ENCODE results near the gene RHBDL2. TPM values are rescaled to one million over a fixed set of nuclear protein-coding genes. Genes with fewer than 3 reads are reported as not detected.
A peak's percentile ranks its signal among the peaks of the same experiment; 100 is the strongest.

RHBDL2 gene
- total and polyA plus RNA-seq, 2 of the 13 experiments (the other 11 are each of a cell fraction or from before 2014, with no cell fraction given): 3.3 to 5.4 TPM

GRCh38 chr1:38888423-38889333 lies 53.0 kb downstream of the RHBDL2 start (continued):
- TF ChIP-seq AHDC1 (CRISPR knock-in tag; IDR thresholded peaks at IDR 0.05; ENCODE audit: borderline replicate concordance): peak; percentile 31; the same call in 1 of the 2 replicates
- peak; percentile 81; the same call in 1 of the 2 replicates for TF ChIP-seq ZSCAN9 (CRISPR knock-in tag; IDR thresholded peaks at IDR 0.05; ENCODE audit: borderline replicate concordance)
- no peak for TF ChIP-seq CREB3 (CRISPR knock-in tag; IDR thresholded peaks at IDR 0.05)
- no peak for TF ChIP-seq GATA4 (IDR thresholded peaks at IDR 0.05; ENCODE audit: borderline replicate concordance, low read depth)
- TF ChIP-seq REST (IDR thresholded peaks at IDR 0.05; ENCODE audit: borderline replicate concordance in 1 of 2, low read depth in 1 of 2, low read length in 2 of 2): peak in 1 of 2 experiments; percentile 75; a peak in 2 of 4 replicates
- TF ChIP-seq KDM2A (CRISPR knock-in tag; IDR thresholded peaks at IDR 0.05; ENCODE audit: borderline replicate concordance, low read depth): no peak
- no peak for TF ChIP-seq EED (CRISPR knock-in tag; IDR thresholded peaks at IDR 0.05)
- peak; percentile 37; the same call in 1 of the 2 replicates for TF ChIP-seq HOXA3 (CRISPR knock-in tag; IDR thresholded peaks at IDR 0.05)
- no peak for TF ChIP-seq ZBTB38 (CRISPR knock-in tag; IDR thresholded peaks at IDR 0.05)
- TF ChIP-seq ZNF558 (CRISPR knock-in tag; IDR thresholded peaks at IDR 0.05; ENCODE audit: borderline replicate concordance): no peak
- peak; percentile 95 for TF ChIP-seq ZNF770 (CRISPR knock-in tag; IDR thresholded peaks at IDR 0.05)
- no peak for TF ChIP-seq ZSCAN20 (CRISPR knock-in tag; IDR thresholded peaks at IDR 0.05; ENCODE audit: borderline replicate concordance)
- no peak for TF ChIP-seq FOXP1 (IDR thresholded peaks at IDR 0.05)
- TF ChIP-seq FOXP1 (CRISPR knock-in tag; IDR thresholded peaks at IDR 0.05): peak; percentile 43; the same call in 1 of the 2 replicates
- TF ChIP-seq SAP130 (CRISPR knock-in tag; IDR thresholded peaks at IDR 0.05; ENCODE audit: low read depth): peak; percentile 47
- TF ChIP-seq ZBTB7B (CRISPR knock-in tag; IDR thresholded peaks at IDR 0.05): 0 out of 2 replicates have a peak, but pooled peaks have one; percentile 42
